ENCODE results near the gene KLB.

The KLB gene

GRCh38 chr4:39446842-39447573 lies 40.3 kb downstream of the KLB start:
- no peak for DNase-seq
- no peaks in the 10 kb centered on the region for H3K27me3 ChIP-seq (replicated peaks; ENCODE audit: insufficient read depth, low read length)
- H3K36me3 ChIP-seq (replicated peaks; ENCODE audit: insufficient read depth, low read length) = no peaks in the 10 kb centered on the region; the same call in 1 of the 2 replicates
- no peaks in the 10 kb centered on the region for H4K20me1 ChIP-seq (ENCODE audit: insufficient read depth, low read length)
- H3K4me1 ChIP-seq (ENCODE audit: low read length) = no peaks in the 10 kb centered on the region
- H3K9me2 ChIP-seq (replicated peaks; ENCODE audit: insufficient read depth, low read length) = no peaks in the 10 kb centered on the region
- no peaks in the 10 kb centered on the region for H3K79me2 ChIP-seq (ENCODE audit: low read length)
- no peak overlapping the region for H3K9ac ChIP-seq (ENCODE audit: low read length)
- no peak overlapping the region for H2AFZ ChIP-seq (ENCODE audit: low read length)
- no peak overlapping the region for H3K4me2 ChIP-seq (ENCODE audit: low read depth, low read length)
- TF ChIP-seq CTCF (IDR thresholded peaks at IDR 0.05; ENCODE audit: low read length) = no peak
- H3K9me3 ChIP-seq (replicated peaks; ENCODE audit: insufficient read depth, low read length) = no peaks in the 10 kb centered on the region
- H3F3A ChIP-seq (ENCODE audit: insufficient read depth, low read length) = peaks cover 19% of the 10 kb centered on the region
- no peak overlapping the region for H3K4me3 ChIP-seq (ENCODE audit: low read length)
- no peak overlapping the region for H3K27ac ChIP-seq (ENCODE audit: low read length)

DNA sequence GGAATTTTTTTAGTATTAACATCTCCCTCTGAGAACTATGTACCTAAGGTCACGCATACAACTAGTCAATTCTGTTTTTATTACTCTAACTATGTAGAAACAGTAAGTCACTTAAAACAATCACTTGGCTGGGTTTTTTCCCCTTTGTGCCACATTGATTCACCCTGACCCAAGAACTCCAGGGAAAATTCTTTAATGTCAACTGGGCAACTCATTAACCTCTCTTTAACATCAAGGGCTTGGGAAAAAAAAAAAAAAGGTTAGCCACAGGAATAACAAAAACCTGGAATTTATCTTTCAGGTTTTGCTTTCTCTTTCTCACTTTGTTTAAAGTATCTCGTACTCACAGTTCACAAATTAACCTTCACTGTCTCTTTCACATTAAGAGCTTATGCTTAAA lies 43.9 kb downstream of the KLB start:
- Histone ChIP-seq H2AFZ (ENCODE audit: low read length) (no peak overlapping the region), H3K4me1 (ENCODE audit: low read length) (no peaks in the 10 kb centered on the region), H3K4me2 (ENCODE audit: low read depth, low read length) (no peak overlapping the region), H3K9me3 (replicated peaks; ENCODE audit: insufficient read depth, low read length) (no peaks in the 10 kb centered on the region), H3K9me2 (replicated peaks; ENCODE audit: insufficient read depth, low read length) (no peaks in the 10 kb centered on the region), H3K9ac (ENCODE audit: low read length) (no peak overlapping the region), H3K79me2 (ENCODE audit: low read length) (peaks cover 4% of the 10 kb centered on the region), H4K20me1 (ENCODE audit: insufficient read depth, low read length) (peaks cover 3% of the 10 kb centered on the region; the same call in 1 of the 2 replicates), H3F3A (ENCODE audit: insufficient read depth, low read length) (peaks cover 34% of the 10 kb centered on the region), H3K27me3 (replicated peaks; ENCODE audit: insufficient read depth, low read length) (no peaks in the 10 kb centered on the region), H3K4me3 (ENCODE audit: low read length) (no peak overlapping the region), H3K36me3 (replicated peaks; ENCODE audit: insufficient read depth, low read length) (peaks cover 14% of the 10 kb centered on the region), H3K27ac (ENCODE audit: low read length) (no peak overlapping the region)
- DNase-seq = no peak
- TF ChIP-seq CTCF (IDR thresholded peaks at IDR 0.05; ENCODE audit: low read length) (no peak), EZH2phosphoT487 (IDR thresholded peaks at IDR 0.05; ENCODE audit: low read length) (no peak), EZH2 (optimal IDR thresholded peaks at IDR 0.05; ENCODE audit: low read depth, low read length) (no peak)

DNA sequence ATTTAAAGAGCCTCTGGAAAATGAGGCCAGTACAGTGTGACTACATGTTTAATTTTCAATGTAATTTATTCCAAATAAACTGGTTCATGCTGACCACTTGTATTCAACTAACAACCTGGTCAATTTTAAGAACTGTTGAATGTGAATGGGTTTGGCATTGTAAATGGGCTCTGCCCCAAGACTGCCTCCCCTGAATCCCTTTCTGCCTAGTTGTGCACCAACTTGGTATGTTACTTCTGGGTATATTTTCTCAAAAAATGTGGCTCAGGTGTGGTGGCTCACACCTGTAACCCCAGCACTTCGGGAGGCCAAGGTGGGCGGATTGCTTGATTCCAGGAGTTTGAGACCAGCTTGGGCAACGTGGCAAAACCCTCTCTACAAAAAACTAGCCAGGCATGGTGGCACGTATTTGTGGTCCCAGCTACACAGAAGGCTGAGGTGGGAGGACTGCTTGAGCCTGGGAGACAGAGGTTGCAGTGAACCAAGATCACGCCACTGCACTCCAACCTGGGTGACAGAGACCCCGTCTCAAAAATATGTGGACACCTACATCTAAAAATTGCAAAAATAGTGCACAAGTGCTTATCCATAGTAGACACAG lies 44.8 kb downstream of the KLB start:
- peaks cover 38% of the 10 kb centered on the region for H3F3A ChIP-seq (ENCODE audit: insufficient read depth, low read length)
- no peak overlapping the region for H3K4me3 ChIP-seq (ENCODE audit: low read length)
- H3K27ac ChIP-seq (ENCODE audit: low read length) = no peak overlapping the region
- 0 out of 2 replicates have a peak, but pooled peaks cover under 1% of the 10 kb centered on the region for H3K4me1 ChIP-seq (ENCODE audit: low read length)
- H3K27me3 ChIP-seq (replicated peaks; ENCODE audit: insufficient read depth, low read length) = no peaks in the 10 kb centered on the region
- peaks cover 19% of the 10 kb centered on the region for H3K36me3 ChIP-seq (replicated peaks; ENCODE audit: insufficient read depth, low read length)
- no peak overlapping the region for H2AFZ ChIP-seq (ENCODE audit: low read length)
- H3K9me2 ChIP-seq (replicated peaks; ENCODE audit: insufficient read depth, low read length) = no peaks in the 10 kb centered on the region
- H3K9me3 ChIP-seq (replicated peaks; ENCODE audit: insufficient read depth, low read length) = no peaks in the 10 kb centered on the region
- no peak overlapping the region for H3K9ac ChIP-seq (ENCODE audit: low read length)
- TF ChIP-seq CTCF (IDR thresholded peaks at IDR 0.05; ENCODE audit: low read length) = no peak
- no peak for TF ChIP-seq EZH2phosphoT487 (IDR thresholded peaks at IDR 0.05; ENCODE audit: low read length)
- no peak for TF ChIP-seq EZH2 (optimal IDR thresholded peaks at IDR 0.05; ENCODE audit: low read depth, low read length)
- H3K79me2 ChIP-seq (ENCODE audit: low read length) = peaks cover 13% of the 10 kb centered on the region
- H4K20me1 ChIP-seq (ENCODE audit: insufficient read depth, low read length) = peaks cover 9% of the 10 kb centered on the region
- no peak for DNase-seq
- no peak overlapping the region for H3K4me2 ChIP-seq (ENCODE audit: low read depth, low read length)
